ENCODE measurements around the gene SEZ6L.

DNA sequence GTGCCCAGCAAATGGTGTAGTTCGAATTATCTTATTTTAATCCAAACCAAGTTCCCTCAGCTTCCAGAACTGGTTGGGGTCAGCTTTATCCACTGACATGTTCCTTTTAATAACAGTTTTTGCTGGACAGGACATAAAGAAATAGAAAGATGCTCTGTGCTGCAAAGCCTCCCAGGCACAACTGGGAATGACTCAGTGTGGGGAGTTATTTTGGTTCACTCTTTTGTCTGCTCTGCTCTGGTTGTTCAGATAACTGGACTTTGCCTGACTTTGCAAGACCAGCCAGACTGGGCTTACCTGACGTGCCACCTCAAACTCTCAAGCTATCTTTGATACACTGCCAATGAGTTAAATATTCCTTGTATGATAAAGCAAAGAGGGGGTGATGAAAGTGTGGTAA lies 25.6 kb downstream of the SEZ6L start:
- TF ChIP-seq, protein P1, sequence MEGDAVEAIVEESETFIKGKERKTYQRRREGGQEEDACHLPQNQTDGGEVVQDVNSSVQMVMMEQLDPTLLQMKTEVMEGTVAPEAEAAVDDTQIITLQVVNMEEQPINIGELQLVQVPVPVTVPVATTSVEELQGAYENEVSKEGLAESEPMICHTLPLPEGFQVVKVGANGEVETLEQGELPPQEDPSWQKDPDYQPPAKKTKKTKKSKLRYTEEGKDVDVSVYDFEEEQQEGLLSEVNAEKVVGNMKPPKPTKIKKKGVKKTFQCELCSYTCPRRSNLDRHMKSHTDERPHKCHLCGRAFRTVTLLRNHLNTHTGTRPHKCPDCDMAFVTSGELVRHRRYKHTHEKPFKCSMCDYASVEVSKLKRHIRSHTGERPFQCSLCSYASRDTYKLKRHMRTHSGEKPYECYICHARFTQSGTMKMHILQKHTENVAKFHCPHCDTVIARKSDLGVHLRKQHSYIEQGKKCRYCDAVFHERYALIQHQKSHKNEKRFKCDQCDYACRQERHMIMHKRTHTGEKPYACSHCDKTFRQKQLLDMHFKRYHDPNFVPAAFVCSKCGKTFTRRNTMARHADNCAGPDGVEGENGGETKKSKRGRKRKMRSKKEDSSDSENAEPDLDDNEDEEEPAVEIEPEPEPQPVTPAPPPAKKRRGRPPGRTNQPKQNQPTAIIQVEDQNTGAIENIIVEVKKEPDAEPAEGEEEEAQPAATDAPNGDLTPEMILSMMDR (optimal IDR thresholded peaks at IDR 0.05 in 1 of 3, IDR thresholded peaks at IDR 0.05 in 1 of 3, conservative IDR thresholded peaks at IDR 0.05 in 1 of 3; ENCODE audit: extremely low read depth in 1 of 3, insufficient read depth in 2 of 3, low read length in 3 of 3), result no peak
- TF ChIP-seq EZH2 (IDR thresholded peaks at IDR 0.05; ENCODE audit: low read length), result no peak
